PC-9 (cell line): ENCODE measurements around the gene ANKRD33.

ENCODE experiments used
- EZH2 ChIP-seq: fragments of 200-600 bp; sonication (generic); IDR thresholded peaks from 2 replicates; pipeline ENCODE4 v1.8.0; 2017; ENCODE audit warnings: antibody characterized with exemption, low read depth
- TF ChIP-seq, protein P1 (sequence below): fragments of 200-600 bp; sonication (generic); conservative IDR thresholded peaks from 2 replicates; pipeline ENCODE4 v1.6.1; 2017; ENCODE audit warnings: mixed run types, antibody characterized with exemption, mild to moderate bottlenecking, moderate library complexity

DNA sequence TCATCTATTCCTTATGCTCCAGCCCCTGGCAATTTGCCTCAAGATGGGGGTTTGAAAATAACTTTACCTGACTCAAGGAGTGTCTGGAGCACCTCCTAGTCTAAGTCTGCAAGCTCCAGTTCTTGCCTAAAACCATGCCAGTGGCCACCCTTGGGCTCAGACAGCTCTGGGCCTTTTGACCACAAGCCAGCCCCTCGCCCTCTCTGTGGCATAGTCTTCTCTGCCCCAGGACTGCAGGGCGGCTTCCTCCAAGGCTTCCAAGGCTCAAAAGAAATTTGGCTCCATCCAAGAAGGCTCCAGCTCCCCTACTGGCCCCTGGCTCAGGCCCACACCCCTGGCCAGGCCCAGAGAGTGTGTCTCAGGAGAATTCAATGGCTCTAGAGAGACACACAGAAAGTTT lies 34.2 kb downstream of the ANKRD33 start:
- TF ChIP-seq, protein P1, sequence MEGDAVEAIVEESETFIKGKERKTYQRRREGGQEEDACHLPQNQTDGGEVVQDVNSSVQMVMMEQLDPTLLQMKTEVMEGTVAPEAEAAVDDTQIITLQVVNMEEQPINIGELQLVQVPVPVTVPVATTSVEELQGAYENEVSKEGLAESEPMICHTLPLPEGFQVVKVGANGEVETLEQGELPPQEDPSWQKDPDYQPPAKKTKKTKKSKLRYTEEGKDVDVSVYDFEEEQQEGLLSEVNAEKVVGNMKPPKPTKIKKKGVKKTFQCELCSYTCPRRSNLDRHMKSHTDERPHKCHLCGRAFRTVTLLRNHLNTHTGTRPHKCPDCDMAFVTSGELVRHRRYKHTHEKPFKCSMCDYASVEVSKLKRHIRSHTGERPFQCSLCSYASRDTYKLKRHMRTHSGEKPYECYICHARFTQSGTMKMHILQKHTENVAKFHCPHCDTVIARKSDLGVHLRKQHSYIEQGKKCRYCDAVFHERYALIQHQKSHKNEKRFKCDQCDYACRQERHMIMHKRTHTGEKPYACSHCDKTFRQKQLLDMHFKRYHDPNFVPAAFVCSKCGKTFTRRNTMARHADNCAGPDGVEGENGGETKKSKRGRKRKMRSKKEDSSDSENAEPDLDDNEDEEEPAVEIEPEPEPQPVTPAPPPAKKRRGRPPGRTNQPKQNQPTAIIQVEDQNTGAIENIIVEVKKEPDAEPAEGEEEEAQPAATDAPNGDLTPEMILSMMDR, result no peak
- TF ChIP-seq EZH2, result no peak
